H9 (cell line): Measurements from ENCODE around the gene SHC4. TPM values are rescaled to one million over a fixed set of nuclear protein-coding genes. Genes with fewer than 3 reads are reported as not detected.

ENCODE experiments used
- DNase-seq: peaks from one replicate; pipeline ENCODE4 v3.0.0-alpha.2; 2017
- H2AFZ ChIP-seq: one replicate; pipeline ENCODE4 v1.6.1; 2013; ENCODE audit warnings: mild to moderate bottlenecking, low read length, control low read depth, moderate library complexity
- H2AK5ac ChIP-seq: 2 replicates; pipeline ENCODE4 v1.6.1; 2013; ENCODE audit warnings: low read length, control low read depth, mixed read lengths; ENCODE audit not compliant: insufficient read length
- H2BK120ac ChIP-seq: one replicate; pipeline ENCODE4 v1.6.1; 2013; ENCODE audit warnings: low read depth, mild to moderate bottlenecking, low read length, control low read depth, inconsistent platforms; ENCODE audit not compliant: poor library complexity, severe bottlenecking
- H2BK12ac ChIP-seq: 2 replicates; pipeline ENCODE4 v1.6.1; 2013; ENCODE audit warnings: low read length, control low read depth, mixed read lengths, low read depth; ENCODE audit not compliant: insufficient read length
- H2BK15ac ChIP-seq: 2 replicates; pipeline ENCODE4 v1.6.1; 2013; ENCODE audit warnings: low read depth, low read length, control low read depth
- H2BK20ac ChIP-seq: one replicate; pipeline ENCODE4 v1.6.1; 2013; ENCODE audit warnings: low read depth, mild to moderate bottlenecking, low read length, control low read depth, inconsistent platforms; ENCODE audit not compliant: poor library complexity, severe bottlenecking
- H2BK5ac ChIP-seq: 2 replicates; pipeline ENCODE4 v1.6.1; 2013; ENCODE audit warnings: low read length, control low read depth, mixed read lengths; ENCODE audit not compliant: insufficient read length
- H3K14ac ChIP-seq: 2 replicates; pipeline ENCODE4 v1.6.1; 2013; ENCODE audit warnings: low read length, control low read depth; ENCODE audit not compliant: insufficient read depth
- H3K18ac ChIP-seq: 2 replicates; pipeline ENCODE4 v1.6.1; 2013; ENCODE audit warnings: low read depth, mild to moderate bottlenecking, mixed read lengths, low read length, control low read depth; ENCODE audit not compliant: insufficient read length
- H3K23ac ChIP-seq: 2 replicates; pipeline ENCODE4 v1.6.1; 2013; ENCODE audit warnings: low read length, control low read depth, mixed read lengths, low read depth; ENCODE audit not compliant: insufficient read length
- H3K23me2 ChIP-seq: 2 replicates; pipeline ENCODE4 v1.6.1; 2013; ENCODE audit warnings: low read depth, mild to moderate bottlenecking, mixed read lengths, low read length, control low read depth; ENCODE audit not compliant: insufficient read length, poor library complexity, severe bottlenecking
- H3K27ac ChIP-seq: 2 replicates; pipeline ENCODE4 v1.5.1; 2013; ENCODE audit warnings: low read length, control low read depth, mixed read lengths, low read depth; ENCODE audit not compliant: insufficient read length
- H3K27me3 ChIP-seq: 2 replicates; pipeline ENCODE4 v1.6.1; 2013; ENCODE audit warnings: low read length, control low read depth, inconsistent platforms; ENCODE audit not compliant: insufficient read depth
- H3K4ac ChIP-seq: 2 replicates; pipeline ENCODE4 v1.6.1; 2013; ENCODE audit warnings: low read depth, mild to moderate bottlenecking, control low read depth, inconsistent platforms, low read length, moderate library complexity
- H3K4me1 ChIP-seq: 2 replicates; pipeline ENCODE4 v1.6.1; 2013; ENCODE audit warnings: low read length, control low read depth, inconsistent platforms; ENCODE audit not compliant: insufficient read depth
- H3K4me2 ChIP-seq: 2 replicates; pipeline ENCODE4 v1.6.1; 2013; ENCODE audit warnings: low read length, control low read depth, mixed read lengths; ENCODE audit not compliant: insufficient read length, insufficient read depth
- H3K56ac ChIP-seq: 2 replicates; pipeline ENCODE4 v1.6.1; 2013; ENCODE audit warnings: low read depth, mild to moderate bottlenecking, mixed read lengths, low read length, control low read depth; ENCODE audit not compliant: insufficient read length
- H3K79me1 ChIP-seq: 2 replicates; pipeline ENCODE4 v1.6.1; 2013; ENCODE audit warnings: low read depth, mild to moderate bottlenecking, moderate library complexity, low read length, control low read depth, inconsistent platforms; ENCODE audit not compliant: insufficient read depth, poor library complexity, severe bottlenecking
- H3K79me2 ChIP-seq: 2 replicates; pipeline ENCODE4 v1.6.1; 2013; ENCODE audit warnings: low read length, control low read depth, inconsistent platforms; ENCODE audit not compliant: insufficient read depth
- H3K9ac ChIP-seq: 2 replicates; pipeline ENCODE4 v1.6.1; 2013; ENCODE audit warnings: low read length, control low read depth, mixed read lengths; ENCODE audit not compliant: insufficient read length; ENCODE audit errors: extremely low read depth
- H3K9me3 ChIP-seq: one replicate; pipeline ENCODE4 v1.6.1; 2013; ENCODE audit warnings: low read depth, low read length, inconsistent platforms; ENCODE audit not compliant: control insufficient read depth
- H3T11ph ChIP-seq: one replicate; pipeline ENCODE4 v1.6.1; 2013; ENCODE audit warnings: mild to moderate bottlenecking, low read length, control low read depth, inconsistent platforms
- H4K20me1 ChIP-seq: one replicate; pipeline ENCODE4 v1.6.1; 2013; ENCODE audit not compliant: control insufficient read depth, insufficient read length, insufficient read depth
- H4K5ac ChIP-seq: 2 replicates; pipeline ENCODE4 v1.6.1; 2013; ENCODE audit warnings: low read depth, mild to moderate bottlenecking, mixed read lengths, low read length, control low read depth; ENCODE audit not compliant: insufficient read length
- H4K8ac ChIP-seq: replicated peaks from 2 replicates; pipeline ENCODE4 v1.6.1; 2013; ENCODE audit warnings: low read length, control low read depth, mixed read lengths, low read depth; ENCODE audit not compliant: insufficient read length
- H4K91ac ChIP-seq: 2 replicates; pipeline ENCODE4 v1.6.1; 2013; ENCODE audit warnings: low read depth, mild to moderate bottlenecking, moderate library complexity, mixed read lengths, low read length, control low read depth; ENCODE audit not compliant: insufficient read length
- H3K27ac Mint-ChIP-seq, 3 experiments: 2 replicates in 2 of 3; 3 replicates in 1 of 3; pipeline ENCODE4 v1.8.0; 2020 to 2021; ENCODE audit warnings: mixed read lengths in 3 of 3, mild to moderate bottlenecking in 1 of 3, moderate library complexity in 1 of 3
- H3K27me3 Mint-ChIP-seq: 2 replicates; pipeline ENCODE4 v1.8.0; 2021; ENCODE audit warnings: low read depth, mild to moderate bottlenecking, moderate library complexity, mixed read lengths
- H3K36me3 Mint-ChIP-seq, 3 experiments: 2 replicates in 2 of 3; 3 replicates in 1 of 3; pipeline ENCODE4 v1.8.0; 2020 to 2021; ENCODE audit warnings: low read depth in 3 of 3, mixed read lengths in 3 of 3; ENCODE audit not compliant: insufficient read depth in 1 of 3
- H3K4me1 Mint-ChIP-seq, 2 experiments: 2 replicates each; pipeline ENCODE4 v1.8.0; 2020; ENCODE audit warnings: mixed read lengths in 2 of 2
- H3K4me3 Mint-ChIP-seq, 2 experiments: 2 replicates in 1 of 2; 3 replicates in 1 of 2; pipeline ENCODE4 v1.8.0; 2020 to 2021; ENCODE audit warnings: mild to moderate bottlenecking in 2 of 2, mixed read lengths in 2 of 2, moderate library complexity in 1 of 2
- H3K9me3 Mint-ChIP-seq, 2 experiments: 2 replicates in 1 of 2; 3 replicates in 1 of 2; pipeline ENCODE4 v1.8.0; 2020; ENCODE audit warnings: mild to moderate bottlenecking in 2 of 2, mixed read lengths in 2 of 2, moderate library complexity in 1 of 2
- WGBS: extraction: QIAGEN DNeasy Blood & Tissue Kit; methylation state at CpG from one replicate; pipeline ENCODE4 v1.1.7; 2013; ENCODE audit warnings: missing lambda C conversion rate, low lambda C conversion rate, mixed read lengths; ENCODE audit not compliant: insufficient read length; ENCODE audit errors: extremely low coverage; 5-methylcytosine and 5-hydroxymethylcytosine counted together
- total RNA-seq: library from RNA; stranded (reverse); gene quantifications from 2 replicates; pipeline ENCODE4 v1.2.1, GENCODE V29; 2021
- TF ChIP-seq, protein P1 (sequence below): fragments of 200-600 bp; sonication (generic); conservative IDR thresholded peaks from 3 replicates; pipeline ENCODE4 v1.8.0; 2021; ENCODE audit warnings: antibody characterized with exemption, mild to moderate bottlenecking

Gene SHC4
- total RNA-seq, 1 experiment from 2014 or later: 0.26 TPM

DNA sequence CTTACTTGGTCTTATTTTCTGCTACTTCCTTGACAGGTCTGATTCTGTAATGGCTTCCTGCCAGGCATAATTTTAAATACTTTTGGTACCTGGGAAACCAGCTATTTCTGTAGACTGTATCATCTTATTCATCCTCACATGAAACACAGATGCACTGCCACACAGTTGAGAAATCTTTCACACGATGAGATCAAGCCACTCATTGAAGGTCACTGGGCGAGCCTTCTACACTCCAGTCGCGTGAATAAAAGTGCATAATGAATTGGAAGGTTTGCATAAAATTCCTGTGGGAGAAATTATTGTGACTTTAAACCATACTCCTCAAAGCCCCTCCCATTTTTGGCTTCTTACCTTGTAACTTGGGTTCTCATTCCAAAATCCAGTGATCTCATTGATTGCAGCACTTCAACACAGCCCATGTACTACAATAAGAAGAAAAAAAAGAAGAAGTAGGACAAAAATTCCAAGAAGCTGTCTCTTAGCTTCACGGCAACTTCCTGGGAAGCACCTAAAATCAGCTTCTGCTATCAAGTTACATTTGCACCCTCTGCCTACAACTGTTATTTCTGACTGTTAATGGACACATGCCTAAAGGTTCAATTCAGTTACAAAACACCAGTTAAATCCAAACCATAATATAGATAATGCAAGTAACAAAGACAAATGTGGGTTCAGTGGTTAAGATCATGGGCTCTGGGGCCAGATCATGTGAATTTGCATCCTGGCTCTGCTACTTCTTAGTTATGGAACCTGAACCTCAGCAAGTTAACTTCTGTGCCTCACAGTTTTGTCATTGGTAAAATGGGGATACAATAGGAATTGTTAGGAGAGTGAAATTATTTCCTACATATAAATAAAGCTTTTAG is 39.0 kb downstream of the SHC4 start:
- Histone ChIP-seq H4K91ac (no peak overlapping the region), H2BK120ac (no peak overlapping the region), H3K4ac (no peak overlapping the region), H3K23ac (no peak overlapping the region), H3K79me2 (no peaks in the 10 kb centered on the region), H3K18ac (no peak overlapping the region), H2BK15ac (no peak overlapping the region), H2BK20ac (no peak overlapping the region), H3K27ac (no peak overlapping the region), H3K56ac (no peak overlapping the region), H3K4me1 (no peaks in the 10 kb centered on the region), H3K9ac (no peak overlapping the region), H4K8ac (no peak overlapping the region), H3K23me2 (no peaks in the 10 kb centered on the region), H2BK5ac (no peak overlapping the region), H4K20me1 (no peaks in the 10 kb centered on the region), H3K9me3 (no peaks in the 10 kb centered on the region), H3T11ph (no peak overlapping the region), H3K27me3 (no peaks in the 10 kb centered on the region), H3K14ac (no peak overlapping the region), H4K5ac (no peak overlapping the region), H3K79me1 (no peaks in the 10 kb centered on the region), H2BK12ac (no peak overlapping the region), H2AK5ac (no peak overlapping the region), H3K4me2 (no peak overlapping the region), H2AFZ (no peak overlapping the region)
- H3K27ac Mint-ChIP-seq: no peak overlapping the region
- H3K4me1 Mint-ChIP-seq: no peaks in the 10 kb centered on the region; a peak in 1 of 4 replicates
- no peak overlapping the region for H3K4me3 Mint-ChIP-seq
- no CpG with 5 or more reads among the region's 5 CpGs for WGBS
- H3K27me3 Mint-ChIP-seq: no peaks in the 10 kb centered on the region; the same call in 1 of the 2 replicates
- TF ChIP-seq, protein P1, sequence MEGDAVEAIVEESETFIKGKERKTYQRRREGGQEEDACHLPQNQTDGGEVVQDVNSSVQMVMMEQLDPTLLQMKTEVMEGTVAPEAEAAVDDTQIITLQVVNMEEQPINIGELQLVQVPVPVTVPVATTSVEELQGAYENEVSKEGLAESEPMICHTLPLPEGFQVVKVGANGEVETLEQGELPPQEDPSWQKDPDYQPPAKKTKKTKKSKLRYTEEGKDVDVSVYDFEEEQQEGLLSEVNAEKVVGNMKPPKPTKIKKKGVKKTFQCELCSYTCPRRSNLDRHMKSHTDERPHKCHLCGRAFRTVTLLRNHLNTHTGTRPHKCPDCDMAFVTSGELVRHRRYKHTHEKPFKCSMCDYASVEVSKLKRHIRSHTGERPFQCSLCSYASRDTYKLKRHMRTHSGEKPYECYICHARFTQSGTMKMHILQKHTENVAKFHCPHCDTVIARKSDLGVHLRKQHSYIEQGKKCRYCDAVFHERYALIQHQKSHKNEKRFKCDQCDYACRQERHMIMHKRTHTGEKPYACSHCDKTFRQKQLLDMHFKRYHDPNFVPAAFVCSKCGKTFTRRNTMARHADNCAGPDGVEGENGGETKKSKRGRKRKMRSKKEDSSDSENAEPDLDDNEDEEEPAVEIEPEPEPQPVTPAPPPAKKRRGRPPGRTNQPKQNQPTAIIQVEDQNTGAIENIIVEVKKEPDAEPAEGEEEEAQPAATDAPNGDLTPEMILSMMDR: no peak
- no peaks in the 10 kb centered on the region for H3K36me3 Mint-ChIP-seq
- no peak for DNase-seq
- no peaks in the 10 kb centered on the region for H3K9me3 Mint-ChIP-seq
